ENCODE results near the gene ADPRHL1.

DNA sequence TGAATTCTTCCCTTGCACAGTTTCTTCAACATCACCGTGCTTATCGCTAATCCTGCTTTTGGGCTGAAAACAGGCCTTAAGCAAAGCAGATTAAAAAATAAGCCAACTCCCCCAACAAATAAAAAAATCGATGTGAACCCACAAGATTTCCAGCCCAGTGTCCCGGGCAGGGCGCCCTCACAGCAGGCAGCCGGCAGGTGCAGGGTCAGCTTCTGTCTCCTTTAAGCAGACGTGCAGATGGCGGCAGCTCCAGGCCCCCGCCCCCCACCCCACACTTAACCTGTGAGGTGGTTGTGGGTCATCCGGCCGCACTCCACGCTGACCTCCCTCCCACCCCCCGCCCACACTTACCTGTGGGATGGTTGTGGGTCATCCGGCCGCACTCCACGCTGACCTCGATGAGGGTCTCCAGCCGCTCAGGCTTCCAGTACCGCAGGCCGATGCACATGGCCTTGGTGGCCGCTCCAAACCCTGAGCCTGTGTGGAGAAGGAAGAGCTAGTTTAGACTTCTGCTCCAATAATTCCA, 19.8 kb downstream of the ADPRHL1 start:
- TF ChIP-seq, protein P1, sequence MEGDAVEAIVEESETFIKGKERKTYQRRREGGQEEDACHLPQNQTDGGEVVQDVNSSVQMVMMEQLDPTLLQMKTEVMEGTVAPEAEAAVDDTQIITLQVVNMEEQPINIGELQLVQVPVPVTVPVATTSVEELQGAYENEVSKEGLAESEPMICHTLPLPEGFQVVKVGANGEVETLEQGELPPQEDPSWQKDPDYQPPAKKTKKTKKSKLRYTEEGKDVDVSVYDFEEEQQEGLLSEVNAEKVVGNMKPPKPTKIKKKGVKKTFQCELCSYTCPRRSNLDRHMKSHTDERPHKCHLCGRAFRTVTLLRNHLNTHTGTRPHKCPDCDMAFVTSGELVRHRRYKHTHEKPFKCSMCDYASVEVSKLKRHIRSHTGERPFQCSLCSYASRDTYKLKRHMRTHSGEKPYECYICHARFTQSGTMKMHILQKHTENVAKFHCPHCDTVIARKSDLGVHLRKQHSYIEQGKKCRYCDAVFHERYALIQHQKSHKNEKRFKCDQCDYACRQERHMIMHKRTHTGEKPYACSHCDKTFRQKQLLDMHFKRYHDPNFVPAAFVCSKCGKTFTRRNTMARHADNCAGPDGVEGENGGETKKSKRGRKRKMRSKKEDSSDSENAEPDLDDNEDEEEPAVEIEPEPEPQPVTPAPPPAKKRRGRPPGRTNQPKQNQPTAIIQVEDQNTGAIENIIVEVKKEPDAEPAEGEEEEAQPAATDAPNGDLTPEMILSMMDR (IDR thresholded peaks at IDR 0.05), result no peak
- TF ChIP-seq POLR2A (IDR thresholded peaks at IDR 0.05), result no peak

All from tibial nerve (tissue), 3 donors.